Mesenchymal stem cell (in vitro differentiated cells and primary cell): ENCODE measurements around the gene ANTXRL.

Experiments
- DNase-seq: peaks from one replicate; pipeline ENCODE4 v3.0.0-alpha.2; 2013
- H2AFZ ChIP-seq: one replicate; pipeline ENCODE4 v1.6.1; 2013; ENCODE audit warnings: low read depth, mild to moderate bottlenecking, control low read depth, inconsistent platforms, low read length, moderate library complexity
- H2AK5ac ChIP-seq: 2 replicates; pipeline ENCODE4 v1.6.1; 2013; ENCODE audit warnings: low read length, moderate library complexity, mild to moderate bottlenecking, inconsistent platforms; ENCODE audit not compliant: severe bottlenecking
- H2BK120ac ChIP-seq: one replicate; pipeline ENCODE4 v1.6.1; 2013; ENCODE audit warnings: low read depth, mild to moderate bottlenecking, inconsistent platforms, low read length, moderate library complexity
- H2BK12ac ChIP-seq, 2 experiments: one replicate each; pipeline ENCODE4 v1.6.1; 2013; ENCODE audit warnings: inconsistent platforms in 2 of 2, low read length in 2 of 2, mild to moderate bottlenecking in 2 of 2, moderate library complexity in 2 of 2, control low read depth in 1 of 2
- H2BK15ac ChIP-seq: one replicate; pipeline ENCODE4 v1.6.1; 2013; ENCODE audit warnings: mild to moderate bottlenecking, low read depth, inconsistent platforms; ENCODE audit not compliant: poor library complexity, severe bottlenecking
- H2BK5ac ChIP-seq: 2 replicates; pipeline ENCODE4 v1.6.1; 2013; ENCODE audit warnings: low read depth, mild to moderate bottlenecking, low read length, control low read depth, inconsistent platforms; ENCODE audit not compliant: poor library complexity, severe bottlenecking
- H3K14ac ChIP-seq, 2 experiments: one replicate each; pipeline ENCODE4 v1.6.1; 2013; ENCODE audit warnings: inconsistent platforms in 2 of 2, low read length in 2 of 2, control low read depth in 1 of 2, mild to moderate bottlenecking in 1 of 2, moderate library complexity in 1 of 2
- H3K18ac ChIP-seq, 2 experiments: one replicate each; pipeline ENCODE4 v1.6.1; 2013; ENCODE audit warnings: inconsistent platforms in 2 of 2, low read length in 2 of 2, control low read depth in 1 of 2, low read depth in 1 of 2, mild to moderate bottlenecking in 1 of 2
- H3K23ac ChIP-seq, 2 experiments: one replicate each; pipeline ENCODE4 v1.6.1; 2013; ENCODE audit warnings: inconsistent platforms in 2 of 2, low read length in 2 of 2, mild to moderate bottlenecking in 2 of 2, moderate library complexity in 2 of 2, control low read depth in 1 of 2
- H3K27ac ChIP-seq: 2 replicates; pipeline ENCODE4 v1.5.1; 2013; ENCODE audit warnings: mild to moderate bottlenecking, moderate library complexity, low read length, control low read depth, inconsistent platforms; ENCODE audit not compliant: poor library complexity, severe bottlenecking
- H3K27me3 ChIP-seq, 2 experiments: 2 replicates each; pipeline versions ENCODE4 v1.6.1 to v1.7.0; 2013; ENCODE audit warnings: low read length in 2 of 2, mild to moderate bottlenecking in 2 of 2, moderate library complexity in 2 of 2, control low read depth in 1 of 2, inconsistent platforms in 1 of 2; ENCODE audit not compliant: control insufficient read depth in 1 of 2, insufficient read depth in 1 of 2
- H3K36me3 ChIP-seq, 2 experiments: 2 replicates each; pipeline versions ENCODE4 v1.6.1 to v1.7.0; 2013; ENCODE audit warnings: low read length in 2 of 2, control low read depth in 1 of 2, inconsistent platforms in 1 of 2, low read depth in 1 of 2, mild to moderate bottlenecking in 1 of 2; ENCODE audit not compliant: insufficient read depth in 2 of 2, control insufficient read depth in 1 of 2
- H3K4ac ChIP-seq, 2 experiments: one replicate each; pipeline ENCODE4 v1.6.1; 2013; ENCODE audit warnings: inconsistent platforms in 2 of 2, low read length in 2 of 2, mild to moderate bottlenecking in 2 of 2, moderate library complexity in 2 of 2, control low read depth in 1 of 2, low read depth in 1 of 2
- H3K4me1 ChIP-seq: 2 replicates; pipeline ENCODE4 v1.6.1; 2013; ENCODE audit warnings: low read depth, low read length, control low read depth; ENCODE audit not compliant: control insufficient read depth, insufficient read depth
- H3K4me2 ChIP-seq: 2 replicates; pipeline ENCODE4 v1.6.1; 2013; ENCODE audit warnings: low read length, mild to moderate bottlenecking, inconsistent platforms; ENCODE audit not compliant: poor library complexity, severe bottlenecking
- H3K4me3 ChIP-seq, 2 experiments: 2 replicates each; pipeline versions ENCODE4 v1.5.1 to v1.7.0; 2013; ENCODE audit warnings: low read length in 2 of 2, mild to moderate bottlenecking in 2 of 2, control low read depth in 1 of 2, low read depth in 1 of 2; ENCODE audit not compliant: insufficient read depth in 1 of 2
- H3K79me1 ChIP-seq: replicated peaks from 2 replicates; pipeline ENCODE4 v1.6.1; 2013; ENCODE audit warnings: mild to moderate bottlenecking, control low read depth, low read length, inconsistent platforms; ENCODE audit not compliant: poor library complexity, severe bottlenecking
- H3K9ac ChIP-seq: 2 replicates; pipeline ENCODE4 v1.7.0; 2013; ENCODE audit warnings: mild to moderate bottlenecking, low read length, moderate library complexity
- H3K9me3 ChIP-seq: 2 replicates; pipeline ENCODE4 v1.7.0; 2013; ENCODE audit warnings: mild to moderate bottlenecking, low read length; ENCODE audit not compliant: control insufficient read depth
- H4K8ac ChIP-seq: one replicate; pipeline ENCODE4 v1.6.1; 2013; ENCODE audit warnings: inconsistent platforms, mild to moderate bottlenecking, low read length, moderate library complexity
- H4K91ac ChIP-seq: one replicate; pipeline ENCODE4 v1.6.1; 2013; ENCODE audit warnings: mild to moderate bottlenecking, low read length, inconsistent platforms
- WGBS: methylation state at CpG from one replicate; pipeline ENCODE4 v1.1.7; 2013; ENCODE audit warnings: mixed read lengths; 5-methylcytosine and 5-hydroxymethylcytosine counted together

The ANTXRL gene

DNA sequence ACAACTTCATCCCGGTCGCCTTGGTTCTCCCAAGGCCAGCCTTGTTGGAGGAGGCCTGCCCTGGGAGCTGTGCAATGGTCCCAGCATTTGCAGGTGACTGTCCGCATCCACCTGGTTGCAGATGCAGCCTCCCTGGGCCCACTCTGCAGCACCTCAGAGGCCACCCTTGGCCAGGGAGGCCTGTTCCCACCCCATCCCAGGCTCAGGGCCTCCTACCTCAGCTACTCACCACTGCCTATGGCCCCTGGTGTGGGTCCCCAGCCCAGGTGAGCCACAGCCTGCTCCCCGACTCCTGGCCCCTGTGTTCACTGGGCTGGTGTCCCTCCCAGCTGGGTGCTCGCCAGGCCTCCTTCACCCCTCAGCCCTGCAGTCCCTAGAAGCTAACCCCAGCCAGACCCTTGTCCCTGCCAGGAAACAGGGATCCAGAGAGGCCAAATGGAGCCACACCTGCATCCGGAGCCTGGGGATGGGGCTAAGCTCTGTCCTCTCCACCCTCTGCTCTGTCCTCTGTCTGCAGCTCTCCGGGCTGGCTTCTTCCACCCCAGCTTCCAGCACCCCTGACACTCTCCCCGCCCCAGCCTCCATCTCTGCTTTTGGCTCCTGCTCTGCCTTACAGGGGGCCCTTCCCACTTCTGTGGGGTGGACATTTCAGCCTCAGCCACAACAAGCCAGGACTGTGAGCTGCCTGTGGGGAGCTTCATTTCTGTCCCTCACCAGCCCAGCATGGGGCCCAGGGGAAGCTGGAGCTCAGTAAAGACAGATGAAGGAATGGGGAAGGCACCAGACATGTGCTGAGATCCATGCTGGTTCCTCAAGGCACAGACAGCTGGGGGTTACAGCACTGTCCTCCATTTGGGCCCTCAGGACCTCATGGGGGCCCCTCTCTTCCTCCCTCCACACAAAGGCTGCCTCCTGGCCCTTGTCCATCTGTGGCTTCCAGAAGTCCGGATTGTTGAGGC is 35.6 kb upstream of the ANTXRL start:
- H4K8ac ChIP-seq = no peak overlapping the region
- H3K18ac ChIP-seq = no peak overlapping the region
- H3K14ac ChIP-seq = no peak overlapping the region
- no peak overlapping the region for H4K91ac ChIP-seq
- H2AK5ac ChIP-seq = no peak overlapping the region
- H3K4me2 ChIP-seq = no peak overlapping the region
- H2AFZ ChIP-seq = no peak overlapping the region
- no peak overlapping the region for H3K27ac ChIP-seq
- no peak overlapping the region for H3K23ac ChIP-seq
- H3K27me3 ChIP-seq = peaks cover 14 to 15% of the 10 kb centered on the region in 2 experiments
- H3K9ac ChIP-seq = no peak overlapping the region
- H3K36me3 ChIP-seq = no peaks in the 10 kb centered on the region
- no peaks in the 10 kb centered on the region for H3K9me3 ChIP-seq
- no peak overlapping the region for H3K4me3 ChIP-seq
- H3K4ac ChIP-seq = no peak overlapping the region
- no peak for DNase-seq
- H3K79me1 ChIP-seq = no peaks in the 10 kb centered on the region
- H3K4me1 ChIP-seq = peaks cover 2% of the 10 kb centered on the region
- 76% methylated on average over 9 of the region's 9 CpGs for WGBS
- H2BK120ac ChIP-seq = no peak overlapping the region
- no peak overlapping the region for H2BK5ac ChIP-seq
- H2BK12ac ChIP-seq = no peak overlapping the region
- no peak overlapping the region for H2BK15ac ChIP-seq

DNA sequence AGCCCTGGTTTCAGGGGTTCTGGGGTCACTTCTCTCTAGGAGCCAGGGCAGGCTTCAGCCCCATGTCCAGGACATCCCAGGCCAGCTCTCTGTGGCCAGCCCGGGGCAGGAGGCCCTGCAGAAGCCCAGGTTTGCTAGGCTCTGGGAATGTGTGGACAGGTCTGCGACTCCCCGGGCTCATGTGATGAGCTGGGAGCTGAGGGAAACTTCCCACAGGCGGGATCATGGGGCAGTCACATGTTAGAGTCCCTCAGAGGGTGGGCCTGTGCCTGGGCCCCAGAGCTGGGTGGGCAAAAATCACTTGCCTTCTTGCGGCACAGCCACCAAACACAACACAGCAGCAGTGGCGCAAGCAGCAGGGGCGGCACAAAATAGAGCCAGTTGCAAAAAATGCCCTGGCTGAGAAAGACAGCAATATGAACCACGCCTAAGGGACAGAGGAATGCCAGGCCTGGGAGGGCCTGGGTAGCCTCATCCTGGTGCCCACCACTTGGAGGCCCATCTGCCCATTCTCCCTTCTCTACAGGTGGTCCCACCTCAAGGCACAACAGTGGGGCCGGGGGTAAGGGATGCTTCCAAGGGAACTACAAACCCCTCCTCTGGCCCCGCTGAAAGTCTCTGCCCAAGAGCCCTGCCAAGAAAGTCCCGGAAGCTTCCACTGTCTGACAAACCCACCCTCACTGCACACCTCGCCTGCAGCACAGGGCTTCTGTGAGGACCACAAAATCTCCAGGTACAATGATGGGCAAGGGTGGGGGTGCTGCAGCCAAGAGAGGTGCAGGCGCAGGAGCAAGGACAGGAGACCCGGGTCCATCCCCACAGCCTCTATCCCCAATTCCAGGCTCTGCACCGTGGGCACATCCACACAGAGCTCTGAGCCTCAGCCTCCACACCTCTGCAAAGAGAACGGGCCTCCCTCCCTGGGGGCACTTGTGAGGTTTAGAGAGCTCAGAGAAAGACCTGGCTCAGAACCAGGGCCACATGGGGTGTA is 34.6 kb upstream of the ANTXRL start:
- Histone ChIP-seq H3K18ac (no peak overlapping the region), H4K91ac (no peak overlapping the region), H3K4ac (no peak overlapping the region), H3K4me2 (no peak overlapping the region), H2BK15ac (no peak overlapping the region), H2AFZ (no peak overlapping the region), H3K14ac (no peak overlapping the region), H3K79me1 (no peaks in the 10 kb centered on the region), H2AK5ac (no peak overlapping the region), H3K27ac (no peak overlapping the region), H3K4me3 (no peak overlapping the region), H3K27me3 (peaks cover 15 to 17% of the 10 kb centered on the region in 2 experiments), H4K8ac (no peak overlapping the region), H2BK12ac (no peak overlapping the region), H3K36me3 (no peaks in the 10 kb centered on the region), H3K9me3 (no peaks in the 10 kb centered on the region), H2BK120ac (no peak overlapping the region), H3K9ac (no peak overlapping the region), H3K23ac (no peak overlapping the region), H2BK5ac (no peak overlapping the region), H3K4me1 (peaks cover 2% of the 10 kb centered on the region)
- DNase-seq = no peak
- WGBS = 82% methylated on average over 16 of the region's 16 CpGs

DNA sequence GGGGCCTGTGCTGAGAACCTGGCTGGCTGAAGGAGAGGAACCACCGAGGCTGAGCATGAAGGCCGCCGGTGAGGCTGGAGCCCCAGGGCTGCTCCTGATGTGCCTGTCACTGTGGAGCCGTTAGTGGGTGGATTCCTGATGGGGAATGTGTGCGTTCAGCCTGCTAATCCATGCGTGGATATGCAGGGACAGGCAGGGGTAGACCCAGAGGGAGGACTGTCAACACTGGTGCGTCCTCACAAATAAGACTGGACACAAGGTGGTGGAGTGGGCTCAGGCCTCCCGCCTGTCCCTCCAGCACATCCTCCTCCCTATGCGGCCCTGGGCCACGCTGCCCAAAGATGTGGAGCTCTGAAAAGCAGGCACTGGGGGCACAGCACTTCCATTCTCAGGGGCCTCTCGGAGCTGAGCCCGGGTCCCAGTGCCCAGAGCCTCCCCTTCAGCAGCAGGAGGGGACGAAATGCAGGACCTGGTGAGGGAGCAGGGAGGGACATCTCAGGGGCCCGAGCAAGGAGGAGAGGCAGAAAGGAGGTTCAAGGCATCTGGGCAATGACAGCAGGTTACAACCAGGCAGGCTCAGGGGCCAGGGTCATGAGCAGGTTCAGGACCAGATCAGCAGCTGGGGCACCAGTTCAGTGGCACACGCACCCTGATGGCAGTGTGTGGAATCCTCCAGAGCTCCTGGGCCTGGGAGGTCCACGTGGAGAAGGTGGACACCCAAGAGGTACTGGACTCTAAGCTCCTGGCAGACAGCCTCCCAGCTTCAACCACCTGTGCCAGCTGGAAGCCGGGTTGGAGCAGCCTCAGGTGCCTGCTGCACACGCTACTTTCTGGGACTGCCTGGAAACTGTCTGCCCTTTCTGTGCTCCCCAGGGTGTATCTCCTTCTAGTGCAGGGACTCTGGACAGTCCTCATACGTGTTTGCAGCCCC is 33.5 kb upstream of the ANTXRL start:
- Histone ChIP-seq H3K36me3 (no peaks in the 10 kb centered on the region), H3K27me3 (peaks cover 14 to 18% of the 10 kb centered on the region in 2 experiments), H2AFZ (no peak overlapping the region), H2BK12ac (no peak overlapping the region), H3K4me2 (no peak overlapping the region), H3K14ac (peak overlapping the region in 1 of 2 experiments; percentile 53), H2AK5ac (no peak overlapping the region), H3K4me1 (no peaks in the 10 kb centered on the region), H3K27ac (no peak overlapping the region), H4K8ac (no peak overlapping the region), H4K91ac (peak overlapping the region; percentile 61), H2BK5ac (no peak overlapping the region), H3K23ac (no peak overlapping the region), H3K9me3 (no peaks in the 10 kb centered on the region), H3K79me1 (no peaks in the 10 kb centered on the region), H3K4me3 (no peak overlapping the region), H3K9ac (no peak overlapping the region), H3K4ac (no peak overlapping the region), H2BK120ac (no peak overlapping the region), H3K18ac (no peak overlapping the region), H2BK15ac (no peak overlapping the region)
- no peak for DNase-seq
- WGBS = 78% methylated on average over 19 of the region's 19 CpGs
